SK-N-SH treated with all-trans-retinoic acid at 6 μM for 48 hours (cell line): ENCODE results near the gene EFNA1.
A peak's percentile ranks its signal among the peaks of the same experiment; 100 is the strongest.

ENCODE experiments used
- ATAC-seq: fragments of 200-7000 bp; cut with Tn5 transposase; 3 replicates; pipeline ENCODE4 v1.9.1; 2020; ENCODE audit warnings: mild to moderate bottlenecking, moderate library complexity
- ARNTL ChIP-seq: fragments of 450-650 bp; formaldehyde crosslinking; IDR thresholded peaks from 2 replicates; pipeline ENCODE4 v1.5.0; 2020; ENCODE audit warnings: low read depth, mild to moderate bottlenecking, moderate library complexity, borderline replicate concordance
- CSDC2 ChIP-seq: fragments of 250-450 bp; sonication (Bioruptor Pico); IDR thresholded peaks from 2 replicates; pipeline ENCODE4 v1.5.0; 2020; ENCODE audit warnings: mild to moderate bottlenecking, moderate library complexity
- ESRRG ChIP-seq: fragments of 250-450 bp; sonication (Bioruptor Pico); IDR thresholded peaks from 2 replicates; pipeline ENCODE4 v1.6.1; 2021; ENCODE audit warnings: mild to moderate bottlenecking
- GLIS3 ChIP-seq: fragments of 250-450 bp; sonication (Bioruptor Pico); IDR thresholded peaks from 2 replicates; pipeline ENCODE4 v1.5.0; 2020; ENCODE audit warnings: mild to moderate bottlenecking, moderate library complexity
- OSR1 ChIP-seq: fragments of 250-450 bp; sonication (Bioruptor Pico); IDR thresholded peaks from 2 replicates; pipeline ENCODE4 v1.8.0; 2022; ENCODE audit warnings: moderate library complexity, mild to moderate bottlenecking, inconsistent platforms
- PATZ1 ChIP-seq: fragments of 250-450 bp; sonication (Bioruptor Pico); IDR thresholded peaks from 2 replicates; pipeline ENCODE4 v1.8.0; 2020; ENCODE audit warnings: mild to moderate bottlenecking, moderate library complexity, borderline replicate concordance
- POU6F1 ChIP-seq: fragments of 250-450 bp; sonication (Bioruptor Pico); IDR thresholded peaks from 2 replicates; pipeline ENCODE4 v1.8.0; 2021; ENCODE audit warnings: low read depth, mild to moderate bottlenecking, moderate library complexity, borderline replicate concordance
- RARB ChIP-seq: fragments of 250-450 bp; sonication (Bioruptor Pico); IDR thresholded peaks from 2 replicates; pipeline ENCODE4 v1.8.0; 2021; ENCODE audit warnings: mild to moderate bottlenecking, moderate library complexity
- TCF4 ChIP-seq: fragments of 250-450 bp; sonication (Bioruptor Pico); IDR thresholded peaks from 2 replicates; pipeline ENCODE4 v1.8.0; 2021; ENCODE audit warnings: mild to moderate bottlenecking, moderate library complexity, borderline replicate concordance
- TOX ChIP-seq: fragments of 250-450 bp; sonication (Bioruptor Pico); IDR thresholded peaks from 2 replicates; pipeline ENCODE4 v1.8.0; 2021; ENCODE audit warnings: mild to moderate bottlenecking, moderate library complexity, borderline replicate concordance
- TSHZ2 ChIP-seq: fragments of 250-450 bp; sonication (Bioruptor Pico); IDR thresholded peaks from 2 replicates; pipeline ENCODE4 v1.5.0; 2020; ENCODE audit warnings: mild to moderate bottlenecking, moderate library complexity
- ZC3H10 ChIP-seq: fragments of 250-450 bp; sonication (Bioruptor Pico); IDR thresholded peaks from 2 replicates; pipeline ENCODE4 v1.5.1; 2021; ENCODE audit warnings: mild to moderate bottlenecking, moderate library complexity
- ZFP3 ChIP-seq: fragments of 250-450 bp; sonication (Bioruptor Pico); IDR thresholded peaks from 2 replicates; pipeline ENCODE4 v1.5.0; 2020; ENCODE audit warnings: mild to moderate bottlenecking, moderate library complexity
- ZNF70 ChIP-seq: fragments of 450-650 bp; formaldehyde crosslinking; IDR thresholded peaks from 2 replicates; pipeline ENCODE4 v1.5.0; 2020; ENCODE audit warnings: mild to moderate bottlenecking, moderate library complexity

The EFNA1 gene

GRCh38 chr1:155134880-155135414 is 7.3 kb downstream of the EFNA1 start (continued):
- no peak for TF ChIP-seq POU6F1 (CRISPR knock-in tag)
- no peak for TF ChIP-seq TOX (CRISPR knock-in tag)
- no peak for TF ChIP-seq ZFP3 (CRISPR knock-in tag)
- TF ChIP-seq TCF4 (CRISPR knock-in tag) = no peak
- TF ChIP-seq CSDC2 = no peak
- no peak for TF ChIP-seq OSR1 (CRISPR knock-in tag)
- TF ChIP-seq, all 23 proteins: peak for 0

GRCh38 chr1:155135415-155136028 is 7.8 kb downstream of the EFNA1 start, which contains the start of gene SLC50A1:
SLC50A1 (plus strand) TSS chr1:155135852; CDS start chr1:155135912, 60 bp downstream.
- TF ChIP-seq ESRRG (CRISPR knock-in tag) = no peak
- no peak for TF ChIP-seq CSDC2
- 0 out of 2 replicates have a peak, but pooled peaks have one; percentile 20 for TF ChIP-seq ZC3H10 (CRISPR knock-in tag)
- no peak for TF ChIP-seq TSHZ2 (CRISPR knock-in tag)
- 0 out of 2 replicates have a peak, but pooled peaks have one; percentile 5 for TF ChIP-seq TOX (CRISPR knock-in tag)
- no peak for TF ChIP-seq POU6F1 (CRISPR knock-in tag)
- TF ChIP-seq, all 23 proteins: peak for 2
- peak; percentile 89 for ATAC-seq

- ATAC-seq = no peak
- TF ChIP-seq ZNF70 (CRISPR knock-in tag) (no peak), TOX (CRISPR knock-in tag) (no peak), ARNTL (no peak), PATZ1 (CRISPR knock-in tag) (no peak)
Measured at GRCh38 chr1:155136748-155137147, 9.1 kb downstream of the EFNA1 start.

GRCh38 chr1:155137154-155137949 is 9.7 kb downstream of the EFNA1 start:
- TF ChIP-seq CSDC2 (no peak), GLIS3 (no peak), PATZ1 (CRISPR knock-in tag) (no peak), OSR1 (CRISPR knock-in tag) (no peak), RARB (CRISPR knock-in tag) (no peak)
- TF ChIP-seq, all 23 proteins: peak for 0
- ATAC-seq = no peak
